ENCODE measurements around the gene PLPP4.

DNA sequence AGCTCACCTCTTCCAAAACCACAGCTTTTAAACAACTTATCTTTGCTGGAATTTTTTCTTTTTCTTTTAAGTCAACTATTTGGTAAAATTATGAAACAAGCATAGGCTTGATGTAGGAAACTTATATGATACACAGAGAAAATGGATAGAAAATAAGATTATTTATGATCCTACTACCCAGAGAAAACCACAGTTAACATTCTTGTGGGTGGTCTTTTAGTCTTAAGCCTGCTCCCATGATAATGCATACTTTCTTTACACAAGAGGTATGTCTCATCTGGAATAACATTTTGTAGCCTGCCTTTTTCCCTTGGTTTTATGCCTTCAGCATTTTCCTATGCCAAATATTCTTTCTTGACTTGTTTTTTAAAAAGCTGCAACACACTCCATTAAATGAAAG is 21.4 kb downstream of the PLPP4 start:
- no peak for TF ChIP-seq CTCF (IDR thresholded peaks at IDR 0.05; ENCODE audit: insufficient read depth, low read length)
- TF ChIP-seq POLR2AphosphoS5 (IDR thresholded peaks at IDR 0.05; ENCODE audit: low read depth): no peak
- TF ChIP-seq GABPA (IDR thresholded peaks at IDR 0.05; ENCODE audit: low read depth): no peak
- TF ChIP-seq SPI1 (IDR thresholded peaks at IDR 0.05; ENCODE audit: borderline replicate concordance, low read depth): no peak
- no peak for TF ChIP-seq REST (IDR thresholded peaks at IDR 0.05; ENCODE audit: insufficient replicate concordance, low read depth)

All from HL-60 (cell line).